Muscle layer of duodenum (tissue), 2 donors: ENCODE measurements around the gene DOCK1.

ENCODE experiments used
- H3K27ac ChIP-seq: one replicate; pipeline ENCODE4 v1.7.0; 2013; ENCODE audit warnings: mild to moderate bottlenecking, low read length
- H3K27me3 ChIP-seq: one replicate; pipeline ENCODE4 v1.7.0; 2013; ENCODE audit warnings: low read depth, mild to moderate bottlenecking, control low read depth, low read length
- H3K36me3 ChIP-seq, 2 donors: one replicate each; pipeline ENCODE4 v1.7.0; 2013; ENCODE audit warnings: low read length in 2 of 2, control low read depth in 1 of 2, mild to moderate bottlenecking in 1 of 2; ENCODE audit not compliant: insufficient read depth in 2 of 2, control insufficient read depth in 1 of 2
- H3K4me1 ChIP-seq, 2 donors: one replicate each; pipeline ENCODE4 v1.7.0; 2013; ENCODE audit warnings: low read length in 2 of 2, mild to moderate bottlenecking in 2 of 2, control low read depth in 1 of 2, moderate library complexity in 1 of 2; ENCODE audit not compliant: insufficient read depth in 2 of 2, control insufficient read depth in 1 of 2
- H3K4me3 ChIP-seq, 2 donors: one replicate each; pipeline ENCODE4 v1.7.0; 2013; ENCODE audit warnings: low read length in 2 of 2, low read depth in 1 of 2, mild to moderate bottlenecking in 1 of 2
- H3K9me3 ChIP-seq, 2 donors: one replicate each; pipeline ENCODE4 v1.7.0; 2013; ENCODE audit warnings: low read length in 2 of 2, control low read depth in 1 of 2, mild to moderate bottlenecking in 1 of 2; ENCODE audit not compliant: control insufficient read depth in 1 of 2
- donor health status: healthy.

The DOCK1 gene

DNA sequence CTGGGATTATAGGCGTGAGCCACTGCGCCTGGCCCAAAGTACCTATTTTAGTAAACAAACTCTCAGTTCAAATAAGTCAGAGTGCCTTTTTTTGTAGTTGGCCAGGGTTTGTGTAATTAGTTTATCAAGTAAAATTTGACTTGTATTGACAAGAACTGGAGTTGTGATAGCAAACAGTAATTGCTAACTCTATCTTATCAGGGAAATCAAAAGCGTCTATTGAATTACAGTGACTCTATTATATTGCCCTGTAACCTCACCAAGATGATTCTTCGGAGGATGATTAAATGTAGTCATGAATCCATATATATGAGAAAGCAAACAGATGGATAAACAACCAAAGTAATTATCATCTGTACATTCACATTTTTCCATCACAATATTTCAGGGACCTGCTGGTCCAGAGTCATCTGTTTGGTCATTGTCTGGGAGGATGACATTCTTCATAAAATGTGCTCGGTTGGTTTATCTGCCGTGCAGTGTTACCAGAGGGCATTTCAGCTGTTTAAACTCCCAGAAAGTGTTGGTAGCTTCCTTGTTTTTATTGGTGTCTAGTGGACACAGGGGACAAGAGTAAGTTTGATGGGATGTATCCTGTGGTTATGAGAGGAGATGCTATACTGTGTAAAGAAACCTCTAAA, 35.6 kb downstream of the DOCK1 start:
- H3K4me1 ChIP-seq, result peaks cover 0 to 3% of the 10 kb centered on the region in 2 donors
- H3K36me3 ChIP-seq, result peaks cover 0 to 4% of the 10 kb centered on the region in 2 donors
- H3K4me3 ChIP-seq, result no peak overlapping the region
- no peaks in the 10 kb centered on the region for H3K9me3 ChIP-seq
- H3K27me3 ChIP-seq, result no peaks in the 10 kb centered on the region
- H3K27ac ChIP-seq, result no peak overlapping the region

DNA sequence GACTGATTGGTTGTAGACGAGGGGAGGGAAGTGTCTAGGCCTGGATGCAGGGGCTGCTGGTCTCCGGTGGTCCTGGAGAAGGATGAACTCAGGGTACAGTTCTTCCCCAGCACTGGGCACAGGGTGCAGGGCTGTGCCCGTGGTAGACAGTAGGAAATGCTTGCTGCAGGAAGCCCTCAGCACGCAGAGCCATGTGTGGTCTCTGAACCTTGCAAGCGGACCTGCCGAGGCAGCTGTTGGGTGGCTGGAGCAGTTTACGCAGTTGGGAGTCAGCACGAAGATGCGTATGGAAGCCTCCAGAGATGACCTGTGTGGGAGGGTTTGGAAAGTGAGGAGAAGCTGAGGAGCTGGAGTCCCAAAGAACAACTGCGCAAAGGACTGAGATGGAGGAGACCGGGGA, 39.0 kb downstream of the DOCK1 start:
- no peak overlapping the region for H3K4me3 ChIP-seq
- H3K27ac ChIP-seq, result no peak overlapping the region
- peaks cover 0 to 10% of the 10 kb centered on the region in 2 donors for H3K4me1 ChIP-seq
- H3K27me3 ChIP-seq, result no peaks in the 10 kb centered on the region
- no peaks in the 10 kb centered on the region for H3K9me3 ChIP-seq
- peaks cover 0 to 4% of the 10 kb centered on the region in 2 donors for H3K36me3 ChIP-seq

DNA sequence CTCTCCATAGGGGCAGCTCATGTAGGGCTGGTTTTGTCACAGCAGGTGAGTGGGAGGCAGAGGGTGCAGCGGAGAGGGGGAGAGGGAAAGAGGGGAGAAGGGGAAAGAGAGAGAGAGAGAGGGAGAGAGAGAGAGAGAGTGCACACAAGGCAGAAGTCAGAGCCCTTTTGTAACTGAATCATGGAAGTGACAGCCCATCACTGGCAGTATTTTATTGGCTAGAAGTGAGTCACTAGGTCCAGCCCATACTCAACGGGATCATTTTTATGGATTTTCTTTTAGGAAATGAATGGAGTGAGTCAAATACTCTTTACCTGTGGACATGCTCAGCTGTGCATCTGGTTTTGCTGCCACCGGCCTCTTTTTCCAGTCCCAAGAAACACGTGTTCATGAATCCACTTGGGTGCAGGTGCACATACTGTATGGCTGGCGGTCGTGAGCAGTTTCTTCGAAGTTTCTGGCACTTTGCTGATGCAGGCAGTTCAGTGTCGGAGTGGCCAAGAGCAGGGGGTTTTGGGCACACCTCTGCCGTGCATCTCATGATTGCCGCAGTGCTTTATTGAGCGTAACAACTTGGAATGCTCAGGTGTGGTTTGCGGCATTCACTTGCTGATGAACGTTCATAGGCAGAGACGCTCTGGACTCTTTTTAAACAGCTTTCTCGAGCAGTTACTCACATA, 40.3 kb downstream of the DOCK1 start:
- peaks cover 0 to 13% of the 10 kb centered on the region in 2 donors for H3K4me1 ChIP-seq
- H3K27me3 ChIP-seq, result no peaks in the 10 kb centered on the region
- no peak overlapping the region for H3K4me3 ChIP-seq
- H3K9me3 ChIP-seq, result no peaks in the 10 kb centered on the region
- peaks cover 0 to 4% of the 10 kb centered on the region in 2 donors for H3K36me3 ChIP-seq
- H3K27ac ChIP-seq, result no peak overlapping the region

DNA sequence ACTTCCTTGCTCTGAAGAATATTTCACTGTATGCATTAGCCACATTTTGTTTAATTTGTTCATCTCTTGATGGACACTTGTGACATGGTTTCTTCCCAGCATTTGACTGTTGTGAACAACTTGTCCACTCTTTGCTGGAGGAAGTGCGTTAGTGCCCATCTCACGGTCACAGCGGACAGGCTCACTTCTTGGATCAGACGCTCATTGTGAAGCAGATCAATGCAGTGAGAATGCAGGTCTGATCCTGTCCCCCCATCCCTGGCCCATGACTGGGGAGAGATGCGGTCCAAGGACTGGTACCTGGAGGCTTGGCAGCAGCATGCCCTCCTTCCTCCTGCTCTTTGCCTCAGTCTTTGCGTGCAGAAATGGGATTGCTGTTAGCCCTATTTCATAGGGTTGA, 41.5 kb downstream of the DOCK1 start:
- Histone ChIP-seq H3K36me3 (peaks cover 0 to 4% of the 10 kb centered on the region in 2 donors), H3K9me3 (no peaks in the 10 kb centered on the region), H3K27me3 (no peaks in the 10 kb centered on the region), H3K4me3 (no peak overlapping the region), H3K4me1 (peaks cover 0 to 13% of the 10 kb centered on the region in 2 donors), H3K27ac (no peak overlapping the region)

DNA sequence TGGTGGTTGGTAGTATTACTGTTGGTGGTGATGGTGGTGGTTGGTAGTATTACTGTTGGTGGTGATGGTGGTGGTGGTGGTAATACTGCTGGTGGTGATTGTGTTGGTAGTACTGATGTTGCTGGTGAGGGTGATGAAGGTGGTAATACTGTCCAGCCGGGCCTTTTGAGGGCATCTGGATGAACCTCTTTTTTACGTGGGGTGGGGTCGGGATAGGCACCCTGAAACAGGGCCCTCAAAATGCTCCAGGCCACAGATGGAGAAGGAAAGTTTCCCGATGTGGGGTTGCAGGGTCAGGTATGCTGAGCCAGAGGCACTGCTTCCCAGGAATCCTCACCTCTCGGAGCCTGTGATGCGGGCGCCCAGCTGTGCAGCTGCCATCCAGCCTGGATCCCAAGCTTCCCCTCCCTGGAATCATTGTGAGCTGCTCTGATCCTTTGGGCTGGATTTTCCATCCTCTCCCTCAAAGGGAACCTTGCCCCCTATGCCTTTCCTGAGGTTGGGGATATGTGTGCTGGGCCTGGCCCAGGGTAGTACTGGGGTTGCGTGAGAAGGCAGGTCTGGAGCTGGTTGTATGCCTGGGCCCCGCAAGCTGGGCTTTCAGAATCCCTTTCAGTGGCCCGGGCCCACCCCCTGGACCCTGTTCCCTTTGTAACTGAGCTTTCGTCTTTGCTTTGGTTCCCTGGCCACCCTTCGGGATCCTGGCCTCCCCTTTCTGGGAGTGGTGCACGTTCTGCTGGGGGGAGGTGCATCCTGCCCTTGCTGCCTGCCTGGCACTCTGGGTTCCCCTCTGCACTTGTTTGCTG, 43.3 kb downstream of the DOCK1 start:
- Histone ChIP-seq H3K4me1 (peaks cover 0 to 11% of the 10 kb centered on the region in 2 donors), H3K9me3 (no peaks in the 10 kb centered on the region), H3K36me3 (peaks cover 0 to 4% of the 10 kb centered on the region in 2 donors), H3K27me3 (no peaks in the 10 kb centered on the region), H3K4me3 (no peak overlapping the region), H3K27ac (no peak overlapping the region)

DNA sequence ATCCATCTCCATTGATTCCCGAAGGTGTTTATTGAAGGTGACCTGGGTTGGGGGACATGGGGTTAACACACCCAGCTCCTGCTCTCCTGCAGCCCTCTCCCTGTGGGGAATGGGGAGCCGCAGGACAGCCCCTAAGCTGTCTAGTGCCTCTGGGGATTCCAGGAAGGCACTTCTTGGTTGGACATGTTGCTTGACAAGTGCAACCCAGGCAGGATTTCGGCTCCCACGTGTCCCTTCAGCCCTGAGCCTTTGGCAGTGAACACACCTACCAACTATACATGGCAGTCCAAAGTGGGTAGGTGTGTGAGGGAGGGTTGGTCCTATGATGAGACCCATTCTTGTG, 43.9 kb downstream of the DOCK1 start:
- Histone ChIP-seq H3K27ac (no peak overlapping the region), H3K4me3 (no peak overlapping the region), H3K27me3 (no peaks in the 10 kb centered on the region), H3K36me3 (peaks cover 0 to 4% of the 10 kb centered on the region in 2 donors), H3K9me3 (no peaks in the 10 kb centered on the region), H3K4me1 (peaks cover 0 to 10% of the 10 kb centered on the region in 2 donors)

DNA sequence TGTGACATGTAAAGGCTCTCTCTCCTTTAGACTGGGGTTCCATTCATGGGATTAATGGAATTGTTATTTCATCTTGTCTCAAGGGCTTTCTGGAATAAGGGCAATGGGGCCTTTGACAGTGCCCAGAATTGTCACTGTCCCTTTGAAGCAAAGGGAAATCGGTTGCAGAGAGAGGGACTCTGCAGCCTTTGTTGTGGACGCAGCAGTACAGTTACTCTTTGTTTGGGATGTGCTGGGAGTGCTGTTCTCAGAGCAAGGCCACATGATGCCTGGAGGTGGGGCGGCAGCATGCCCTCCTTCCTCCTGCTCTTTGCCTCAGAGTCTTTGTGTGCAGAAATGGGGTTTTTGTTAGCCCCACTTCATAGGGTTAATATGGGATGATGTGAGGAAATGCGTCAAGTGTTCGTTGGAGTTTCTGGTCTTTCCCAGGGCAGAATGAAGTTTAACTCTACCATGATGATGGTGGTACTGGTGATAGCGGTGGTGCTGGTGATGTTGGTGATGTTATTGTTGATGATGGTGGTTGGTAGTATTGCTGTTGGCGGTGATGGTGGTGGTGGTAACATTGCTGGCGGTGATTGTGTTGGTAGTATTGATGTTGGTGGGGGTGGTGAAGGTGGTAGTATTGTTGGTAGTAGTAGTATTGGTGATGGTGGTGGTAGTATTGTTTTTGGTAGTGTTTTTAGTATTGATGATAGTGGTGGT, 45.3 kb downstream of the DOCK1 start:
- peaks cover 0 to 3% of the 10 kb centered on the region in 2 donors for H3K36me3 ChIP-seq
- H3K4me3 ChIP-seq, result no peak overlapping the region

DNA sequence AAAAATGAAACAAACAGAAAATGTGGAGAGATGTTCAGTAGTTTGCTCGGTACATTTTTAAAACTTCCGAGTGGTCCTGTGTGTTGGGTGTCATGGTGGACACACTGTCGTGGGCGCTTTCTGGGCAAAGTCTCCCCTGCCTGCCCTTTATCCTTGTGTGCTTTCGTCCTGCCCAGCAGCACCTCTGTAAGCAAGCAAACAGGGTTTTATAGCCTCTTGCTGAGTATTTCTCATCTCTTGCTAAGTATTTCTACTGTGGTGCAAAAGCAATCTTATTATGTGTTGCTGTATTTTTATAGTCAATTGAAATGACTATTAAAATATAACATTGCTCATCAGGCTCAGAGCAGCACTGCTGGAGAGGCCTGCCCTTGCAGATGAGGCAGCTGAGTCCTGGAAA, 48.7 kb downstream of the DOCK1 start:
- peaks cover 0 to 6% of the 10 kb centered on the region in 2 donors for H3K4me1 ChIP-seq
- H3K27ac ChIP-seq, result no peak overlapping the region
- H3K9me3 ChIP-seq, result no peaks in the 10 kb centered on the region
- H3K27me3 ChIP-seq, result no peaks in the 10 kb centered on the region
- no peaks in the 10 kb centered on the region for H3K36me3 ChIP-seq
- no peak overlapping the region for H3K4me3 ChIP-seq

More for the DNA sequence above, 45.3 kb downstream of the DOCK1 start:
- no peak overlapping the region for H3K27ac ChIP-seq
- no peaks in the 10 kb centered on the region for H3K27me3 ChIP-seq
- no peaks in the 10 kb centered on the region for H3K9me3 ChIP-seq
- peaks cover 0 to 10% of the 10 kb centered on the region in 2 donors for H3K4me1 ChIP-seq

DNA sequence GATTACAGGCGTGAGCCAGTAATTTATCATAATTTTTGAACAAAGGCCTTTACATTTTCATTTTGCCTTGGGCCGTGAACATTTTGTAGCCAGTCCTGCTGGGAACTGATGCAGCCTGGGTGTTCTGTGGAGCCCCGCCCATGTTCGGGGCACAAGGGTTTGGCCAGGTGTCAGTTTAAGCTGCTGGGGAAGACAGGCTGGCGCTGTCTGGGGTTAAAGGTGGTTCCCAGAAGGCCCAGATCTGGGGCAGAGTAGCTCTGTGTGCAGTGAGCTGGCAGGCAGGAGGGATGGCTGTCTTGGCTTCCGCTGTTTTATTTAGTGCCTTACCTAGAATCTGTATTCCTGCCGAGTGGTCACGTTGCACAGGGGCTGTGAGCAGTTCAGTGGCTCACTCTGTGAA, 50.2 kb downstream of the DOCK1 start:
- H3K9me3 ChIP-seq, result no peaks in the 10 kb centered on the region
- no peak overlapping the region for H3K27ac ChIP-seq
- no peaks in the 10 kb centered on the region for H3K36me3 ChIP-seq
- H3K4me3 ChIP-seq, result no peak overlapping the region
- H3K4me1 ChIP-seq, result no peaks in the 10 kb centered on the region
- H3K27me3 ChIP-seq, result no peaks in the 10 kb centered on the region

DNA sequence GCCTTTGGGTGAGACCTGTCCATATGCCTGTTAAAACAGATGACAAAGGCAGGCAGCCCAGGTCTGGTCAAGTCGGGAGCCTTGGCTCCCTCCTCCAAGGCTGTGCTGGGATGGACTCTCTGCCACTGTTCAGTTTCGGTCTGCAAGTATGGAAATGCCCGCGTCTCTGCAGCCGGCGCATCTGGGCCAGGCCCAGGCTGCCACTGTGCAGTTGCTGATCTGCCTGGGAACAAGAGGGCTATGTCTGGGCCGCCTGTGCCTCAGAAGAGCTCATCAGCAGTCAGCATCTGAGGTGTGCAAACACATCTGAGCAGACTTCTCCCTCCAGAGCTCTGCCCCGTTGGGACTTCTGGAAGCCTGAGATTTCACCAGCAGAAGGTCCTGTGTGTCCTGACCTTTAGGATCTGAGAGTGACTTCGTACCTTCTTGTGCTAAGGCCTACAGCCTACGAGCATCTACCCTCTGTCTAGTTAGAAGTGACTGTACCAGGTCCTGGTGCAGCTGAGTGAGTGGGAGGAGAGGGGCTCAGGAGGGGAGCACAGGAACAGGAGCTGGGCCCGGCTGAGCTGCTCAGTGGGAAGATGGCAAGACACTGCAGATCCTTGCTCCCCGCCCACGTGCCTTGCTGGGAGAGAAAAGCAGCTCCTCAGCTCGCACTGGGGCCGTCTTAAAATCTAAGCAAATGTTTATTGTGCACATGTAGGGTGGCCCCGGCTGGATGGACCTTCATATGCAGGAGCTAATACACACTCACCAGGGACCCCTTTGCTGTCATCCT, 50.9 kb downstream of the DOCK1 start:
- Histone ChIP-seq H3K4me1 (no peaks in the 10 kb centered on the region), H3K4me3 (no peak overlapping the region), H3K36me3 (no peaks in the 10 kb centered on the region), H3K27me3 (no peaks in the 10 kb centered on the region), H3K27ac (no peak overlapping the region), H3K9me3 (no peaks in the 10 kb centered on the region)
